ENCODE measurements around the gene CHSY1. TPM values are rescaled to one million over a fixed set of nuclear protein-coding genes. Genes with fewer than 3 reads are reported as not detected.

The CHSY1 gene
- total and polyA plus RNA-seq, 2 of the 4 experiments (the other 2 are of a cell fraction): 40.9 to 53.2 TPM

GRCh38 chr15:101158166-101159095, 93.4 kb downstream of the CHSY1 start:
- H3K4me3 ChIP-seq (ENCODE audit: insufficient read depth, low read depth, low read length): no peak overlapping the region
- H2AK9ac ChIP-seq (replicated peaks; ENCODE audit: low read depth, low read length, poor library complexity): no peak overlapping the region
- no peak overlapping the region for H3K4me2 ChIP-seq (ENCODE audit: low read depth, low read length)
- BruUV-seq (replicated peaks): no TSS peak
- no peak overlapping the region for H4K5ac ChIP-seq (ENCODE audit: low read depth, low read length)
- DNase-seq (no peak), ATAC-seq (ENCODE audit: low read depth) (no peak)
- H3K18ac ChIP-seq (ENCODE audit: low read depth, low read length): no peak overlapping the region
- H3K9ac ChIP-seq (ENCODE audit: low read depth, low read length): no peak overlapping the region
- dilution Hi-C loops (cut with HindIII; ENCODE audit: low sequenced_read_pairs, unreplicated experiment) (no loop called here), intact Hi-C loops (cut with micrococcal nuclease) (no loop called here), in situ Hi-C loops (cut with MboI; ENCODE audit: low sequenced_read_pairs) (no loop called here)
- no peak for TF ChIP-seq NFE2L2 (IDR thresholded peaks at IDR 0.05; ENCODE audit: low read depth, low read length)
- no peak for TF ChIP-seq USF2 (IDR thresholded peaks at IDR 0.05; ENCODE audit: low read depth, low read length)
- TF ChIP-seq RFX5 (IDR thresholded peaks at IDR 0.05; ENCODE audit: low read depth, low read length): no peak
- no peak for TF ChIP-seq SMC3 (IDR thresholded peaks at IDR 0.05; ENCODE audit: low read depth, low read length)
- TF ChIP-seq CTCF (conservative IDR thresholded peaks at IDR 0.05; ENCODE audit: low read depth, low read length): no peak
- TF ChIP-seq POLR2A (IDR thresholded peaks at IDR 0.05; ENCODE audit: low read depth, low read length): no peak
- no peak for TF ChIP-seq RCOR1 (IDR thresholded peaks at IDR 0.05; ENCODE audit: insufficient replicate concordance, low read length)
- no peak for TF ChIP-seq MAFK (IDR thresholded peaks at IDR 0.05; ENCODE audit: low read depth, low read length)
- no peak for TF ChIP-seq BHLHE40 (IDR thresholded peaks at IDR 0.05; ENCODE audit: low read depth, low read length)
- TF ChIP-seq RAD21 (IDR thresholded peaks at IDR 0.05; ENCODE audit: low read length): no peak
- no peak for TF ChIP-seq ELK1 (IDR thresholded peaks at IDR 0.05; ENCODE audit: borderline replicate concordance, low read depth, low read length)
- TF ChIP-seq CEBPB (IDR thresholded peaks at IDR 0.05; ENCODE audit: low read depth, low read length): no peak
- TF ChIP-seq MAZ (IDR thresholded peaks at IDR 0.05; ENCODE audit: borderline replicate concordance, low read depth, low read length): no peak
- no peak overlapping the region for H2BK15ac ChIP-seq (ENCODE audit: low read depth, low read length)
- H4K91ac ChIP-seq (ENCODE audit: insufficient read depth, low read depth, low read length): no peak overlapping the region
- H3K27me3 ChIP-seq (ENCODE audit: control insufficient read depth, insufficient read depth, low read length): no peaks in the 10 kb centered on the region
- no peak overlapping the region for H2AFZ ChIP-seq (replicated peaks; ENCODE audit: low read length, poor library complexity)
- H2AK5ac ChIP-seq (ENCODE audit: low read depth, low read length): 0 out of 2 replicates have a peak overlapping the region, but pooled peaks have one; percentile 5
- ChIA-PET CTCF (no interaction called here), POLR2A (ENCODE audit: unreplicated experiment) (no interaction called here)
- no peak overlapping the region for H3K4ac ChIP-seq (ENCODE audit: low read depth, low read length)
- no peak overlapping the region for H2BK20ac ChIP-seq (ENCODE audit: low read depth, low read length)
- H3K9me1 ChIP-seq (ENCODE audit: insufficient read depth, low read length): peaks cover 13% of the 10 kb centered on the region; the same call in 1 of the 2 replicates
- H3K14ac ChIP-seq (replicated peaks; ENCODE audit: low read depth, low read length): no peak overlapping the region
- no peak overlapping the region for H2BK5ac ChIP-seq (ENCODE audit: low read depth, low read length, poor library complexity, severe bottlenecking)
- H3K9me3 ChIP-seq (ENCODE audit: control insufficient read depth, insufficient read depth, low read length): no peaks in the 10 kb centered on the region
- no peak overlapping the region for H3K23ac ChIP-seq (ENCODE audit: low read depth, low read length)
- no peak overlapping the region for H4K8ac ChIP-seq (ENCODE audit: low read depth in 2 of 2, low read length in 2 of 2)
- no peak overlapping the region for H3K27ac ChIP-seq (ENCODE audit: insufficient read depth, low read length)
- H3K79me1 ChIP-seq (ENCODE audit: low read depth in 1 of 2, low read length in 2 of 2): no peaks in the 10 kb centered on the region
- H3K4me1 ChIP-seq (ENCODE audit: control insufficient read depth, insufficient read depth, low read length): peaks cover 5% of the 10 kb centered on the region
- H2BK120ac ChIP-seq (ENCODE audit: low read depth, low read length): 0 out of 2 replicates have a peak overlapping the region, but pooled peaks have one; percentile 3
- no peaks in the 10 kb centered on the region for H4K20me1 ChIP-seq (ENCODE audit: insufficient read depth, low read length)
- no peak overlapping the region for H3K56ac ChIP-seq (ENCODE audit: extremely low read depth, insufficient read depth, low read length)
- WGBS, 2 experiments (ENCODE audit: extremely low coverage in 2 of 2, insufficient read length in 1 of 2): 91% methylated on average over 12 of the region's 30 CpGs; no CpG with 5 or more reads in 1 of the 2 experiments
- H3K36me3 ChIP-seq (ENCODE audit: control insufficient read depth, insufficient read depth, low read length): no peaks in the 10 kb centered on the region
